B cell (primary cell): Measurements from ENCODE around the gene SEMA3A.

Source experiments
- EZH2 ChIP-seq: IDR thresholded peaks from 2 replicates; pipeline ENCODE4 v1.6.1; 2012; ENCODE audit warnings: borderline replicate concordance, low read depth, mild to moderate bottlenecking, moderate library complexity, low read length; ENCODE audit not compliant: insufficient read depth, poor library complexity, severe bottlenecking
- TF ChIP-seq, protein P1 (sequence below): fragments of 200-600 bp; IDR thresholded peaks from one replicate; pipeline ENCODE4 v1.8.0; 2022; ENCODE audit warnings: antibody characterized with exemption, mild to moderate bottlenecking

- TF ChIP-seq, protein P1, sequence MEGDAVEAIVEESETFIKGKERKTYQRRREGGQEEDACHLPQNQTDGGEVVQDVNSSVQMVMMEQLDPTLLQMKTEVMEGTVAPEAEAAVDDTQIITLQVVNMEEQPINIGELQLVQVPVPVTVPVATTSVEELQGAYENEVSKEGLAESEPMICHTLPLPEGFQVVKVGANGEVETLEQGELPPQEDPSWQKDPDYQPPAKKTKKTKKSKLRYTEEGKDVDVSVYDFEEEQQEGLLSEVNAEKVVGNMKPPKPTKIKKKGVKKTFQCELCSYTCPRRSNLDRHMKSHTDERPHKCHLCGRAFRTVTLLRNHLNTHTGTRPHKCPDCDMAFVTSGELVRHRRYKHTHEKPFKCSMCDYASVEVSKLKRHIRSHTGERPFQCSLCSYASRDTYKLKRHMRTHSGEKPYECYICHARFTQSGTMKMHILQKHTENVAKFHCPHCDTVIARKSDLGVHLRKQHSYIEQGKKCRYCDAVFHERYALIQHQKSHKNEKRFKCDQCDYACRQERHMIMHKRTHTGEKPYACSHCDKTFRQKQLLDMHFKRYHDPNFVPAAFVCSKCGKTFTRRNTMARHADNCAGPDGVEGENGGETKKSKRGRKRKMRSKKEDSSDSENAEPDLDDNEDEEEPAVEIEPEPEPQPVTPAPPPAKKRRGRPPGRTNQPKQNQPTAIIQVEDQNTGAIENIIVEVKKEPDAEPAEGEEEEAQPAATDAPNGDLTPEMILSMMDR: no peak
- no peak for TF ChIP-seq EZH2
Measured at GRCh38 chr7:84021292-84021908, 173.2 kb downstream of the SEMA3A start.
